Activated CD8-positive, alpha-beta T cell treated with anti-CD3 and anti-CD28 coated beads for 36 hours (primary cell): Measurements from ENCODE around the gene RBBP8. TPM values are rescaled to one million over a fixed set of nuclear protein-coding genes. Genes with fewer than 3 reads are reported as not detected.

Experiments used
- ATAC-seq: fragments of 200-7000 bp; cut with Tn5 transposase; one replicate; pipeline ENCODE4 v1.10.0; 2021; ENCODE audit warnings: mild to moderate bottlenecking, moderate library complexity
- CTCF ChIA-PET: fragments of 350-600 bp; sonication (Branson Sonifier 250); formaldehyde crosslinking; loops from one replicate; lab custom pipeline; 2021; ENCODE audit warnings: antibody characterized with exemption; lab: Charles Lee
- POLR2A ChIA-PET: fragments of 350-600 bp; sonication (Branson Sonifier 250); formaldehyde crosslinking; loops from one replicate; lab custom pipeline; 2021; ENCODE audit warnings: antibody characterized with exemption; lab: Charles Lee
- DNase-seq: peaks from one replicate; pipeline ENCODE4 v3.0.0-alpha.2; 2020
- H3K27ac Mint-ChIP-seq: one replicate; pipeline ENCODE4 v1.8.0; 2021; ENCODE audit warnings: mild to moderate bottlenecking, mixed read lengths
- H3K27me3 Mint-ChIP-seq: one replicate; pipeline ENCODE4 v1.8.0; 2021; ENCODE audit warnings: mixed read lengths
- H3K36me3 Mint-ChIP-seq: one replicate; pipeline ENCODE4 v1.8.0; 2021; ENCODE audit warnings: low read depth, mixed read lengths
- H3K4me1 Mint-ChIP-seq: one replicate; pipeline ENCODE4 v1.8.0; 2021; ENCODE audit warnings: low read depth, mixed read lengths
- H3K4me3 Mint-ChIP-seq: one replicate; pipeline ENCODE4 v1.8.0; 2021; ENCODE audit warnings: mild to moderate bottlenecking, moderate library complexity, mixed read lengths
- H3K9me3 Mint-ChIP-seq: one replicate; pipeline ENCODE4 v1.8.0; 2021; ENCODE audit warnings: mixed read lengths
- CTCF ChIP-seq: fragments of 200-600 bp; IDR thresholded peaks from one replicate; pipeline ENCODE4 v1.8.0; 2022; ENCODE audit warnings: antibody characterized with exemption, mild to moderate bottlenecking
- intact Hi-C: fragments of 100-400 bp; cut with micrococcal nuclease; formaldehyde crosslinking; loops from one replicate; pipeline ENCODE4 v1.10.0; 2022
- total RNA-seq, 2 experiments: library from RNA; stranded (reverse); gene quantifications; one replicate each; pipeline ENCODE4 v1.2.3, GENCODE V29; 2021

Gene RBBP8
- total RNA-seq, 2 experiments from 2014 or later = 70.9 to 81.9 TPM

- intact Hi-C loops = no loop called here
- peak; percentile 97 for ATAC-seq
- H3K4me1 Mint-ChIP-seq = peaks cover 49% of the 10 kb centered on the region
- ChIA-PET POLR2A (interaction anchor here (0.6 to 1.4 kb wide), 3 partner anchors 14 to 236 kb away, joined by 3 read pairs; no protein-coding TSS in a partner anchor), CTCF (interaction anchor here (1.4 kb wide), 1 partner anchor 40 kb away, joined by 3 read pairs; no protein-coding TSS in a partner anchor)
- H3K27me3 Mint-ChIP-seq = no peaks in the 10 kb centered on the region
- peak overlapping the region; percentile 87 for H3K27ac Mint-ChIP-seq
- peak overlapping the region; percentile 55 for H3K4me3 Mint-ChIP-seq
- peak; percentile 92 for DNase-seq
- H3K9me3 Mint-ChIP-seq = peaks cover 8% of the 10 kb centered on the region
- H3K36me3 Mint-ChIP-seq = peaks cover 9% of the 10 kb centered on the region
- TF ChIP-seq CTCF = no peak
Observed at GRCh38 chr18:23071285-23071684, 138.2 kb downstream of the RBBP8 start.

- Mint-ChIP-seq H3K36me3 (peaks cover 9% of the 10 kb centered on the region), H3K4me1 (peaks cover 49% of the 10 kb centered on the region), H3K4me3 (no peak overlapping the region), H3K9me3 (peaks cover 8% of the 10 kb centered on the region), H3K27me3 (no peaks in the 10 kb centered on the region), H3K27ac (peak overlapping the region; percentile 87)
- DNase-seq (no peak), ATAC-seq (no peak)
- CTCF ChIA-PET = no interaction called here
- intact Hi-C loops = no loop called here
- no peak for TF ChIP-seq CTCF
- POLR2A ChIA-PET = interaction anchor here (1.4 kb wide), 1 partner anchor 188 kb away, joined by 3 read pairs; no protein-coding TSS in a partner anchor
Observed at GRCh38 chr18:23072079-23072478, 139.0 kb downstream of the RBBP8 start.

GRCh38 chr18:23073996-23074606, 141.0 kb downstream of the RBBP8 start:
- Mint-ChIP-seq H3K27ac (no peak overlapping the region), H3K9me3 (peaks cover 5% of the 10 kb centered on the region), H3K4me1 (peaks cover 45% of the 10 kb centered on the region), H3K36me3 (peaks cover 9% of the 10 kb centered on the region), H3K4me3 (no peak overlapping the region), H3K27me3 (no peaks in the 10 kb centered on the region)
- intact Hi-C loops = no loop called here
- DNase-seq = no peak
- ATAC-seq = no peak
- POLR2A ChIA-PET = no interaction called here
- CTCF ChIA-PET = interaction anchor here (0.6 kb wide), 1 partner anchor 338 kb away, joined by 3 read pairs; no protein-coding TSS in a partner anchor
- no peak for TF ChIP-seq CTCF

Other genes with a start within 250 kb of the RBBP8 start
- gene CABLES1, start 202.2 kb downstream of the RBBP8 start, total RNA-seq = 1 to 10 TPM; 1.8 to 2.0 TPM